ENCODE data around the gene ZNF823.

GRCh38 chr19:11678504-11678903 is 60.2 kb downstream of the ZNF823 start:
- TF ChIP-seq ZNF878 (CRISPR knock-in tag; IDR thresholded peaks at IDR 0.05) (no peak), U2AF1 (optimal IDR thresholded peaks at IDR 0.05; ENCODE audit: low read depth, low read length) (no peak), ZNF383 (CRISPR knock-in tag; IDR thresholded peaks at IDR 0.05; ENCODE audit: borderline replicate concordance) (no peak), NONO (IDR thresholded peaks at IDR 0.05) (no peak), NONO (CRISPR knock-in tag; conservative IDR thresholded peaks at IDR 0.05) (no peak), RXRB (CRISPR knock-in tag; IDR thresholded peaks at IDR 0.05; ENCODE audit: borderline replicate concordance) (no peak), MLX (CRISPR knock-in tag; IDR thresholded peaks at IDR 0.05) (no peak), RBM39 (IDR thresholded peaks at IDR 0.05; ENCODE audit: low read depth, low read length, poor library complexity, severe bottlenecking) (no peak)
